Transverse colon (tissue), 4 donors: Measurements from ENCODE around the gene ZNFX1.

Source experiments
- CTCF ChIP-seq, 5 experiments: fragments of 200-600 bp in 3 of 5; fragments of 450-650 bp in 2 of 5; sonication (generic) in 3 of 5; IDR thresholded peaks; 1 replicate in 2 of 5; 2 replicates in 3 of 5; pipeline ENCODE4 v1.5.1; 2016 to 2017; ENCODE audit warnings: antibody characterized with exemption in 5 of 5, inconsistent platforms in 3 of 5, mild to moderate bottlenecking in 2 of 5, moderate library complexity in 1 of 5
- POLR2AphosphoS5 ChIP-seq, 3 donors: sonication (generic); formaldehyde crosslinking; IDR thresholded peaks; one replicate each; pipeline ENCODE4 v1.6.1; 2016; ENCODE audit warnings: antibody characterized with exemption in 3 of 3

- TF ChIP-seq CTCF (IDR thresholded peaks at IDR 0.05) (no peak), POLR2AphosphoS5 (IDR thresholded peaks at IDR 0.05) (no peak)
Measured at GRCh38 chr20:49203746-49204145, 74.1 kb downstream of the ZNFX1 start.
